Fibroblast of lung (primary cell): ENCODE data around the gene SLC22A5. TPM values are rescaled to one million over a fixed set of nuclear protein-coding genes. Genes with fewer than 3 reads are reported as not detected.

Source experiments
- DNase-seq, 2 donors: peaks; one replicate each; pipeline versions ENCODE4 v3.0.0 to v3.0.0-alpha.2; 2010; ENCODE audit warnings: low read depth in 2 of 2
- H2AFZ ChIP-seq: 2 replicates; pipeline ENCODE4 v1.5.1; 2012; ENCODE audit warnings: low read length, control low read depth, inconsistent platforms
- H3K27ac ChIP-seq: 2 replicates; pipeline ENCODE4 v1.5.1; 2011; ENCODE audit warnings: low read length, control low read depth; ENCODE audit not compliant: insufficient read depth
- H3K27me3 ChIP-seq: 2 replicates; pipeline ENCODE4 v1.5.1; 2011; ENCODE audit warnings: mild to moderate bottlenecking, low read length; ENCODE audit not compliant: control insufficient read depth, insufficient read depth
- H3K36me3 ChIP-seq: 2 replicates; pipeline ENCODE4 v1.5.1; 2011; ENCODE audit warnings: low read length; ENCODE audit not compliant: control insufficient read depth, insufficient read depth
- H3K4me1 ChIP-seq: 2 replicates; pipeline ENCODE4 v1.5.1; 2011; ENCODE audit warnings: low read length; ENCODE audit not compliant: control insufficient read depth, insufficient read depth; ENCODE audit errors: extremely low read depth
- H3K4me2 ChIP-seq: 2 replicates; pipeline ENCODE4 v1.5.1; 2011; ENCODE audit warnings: low read length, control low read depth; ENCODE audit not compliant: insufficient read depth; ENCODE audit errors: extremely low read depth
- H3K4me3 ChIP-seq, 4 experiments: fragments of 200-600 bp in 1 of 4; sonication (generic) in 1 of 4; replicated peaks in 1 of 4; 2 replicates each; pipeline ENCODE4 v1.5.1; 2011 to 2016; ENCODE audit warnings: low read length in 4 of 4, low read depth in 3 of 4, mild to moderate bottlenecking in 3 of 4, control low read depth in 2 of 4, inconsistent platforms in 1 of 4, mixed read lengths in 1 of 4; ENCODE audit not compliant: insufficient read depth in 1 of 4; ENCODE audit errors: control extremely low read depth in 1 of 4
- H3K79me2 ChIP-seq: 2 replicates; pipeline ENCODE4 v1.5.1; 2012; ENCODE audit warnings: mild to moderate bottlenecking, low read length, inconsistent platforms; ENCODE audit not compliant: control insufficient read depth, insufficient read depth
- H3K9ac ChIP-seq: 2 replicates; pipeline ENCODE4 v1.5.1; 2011; ENCODE audit warnings: mild to moderate bottlenecking, low read length, control low read depth; ENCODE audit not compliant: insufficient read depth
- H3K9me3 ChIP-seq: 2 replicates; pipeline ENCODE4 v1.5.1; 2012; ENCODE audit warnings: low read depth, low read length; ENCODE audit not compliant: control insufficient read depth, insufficient read depth
- H4K20me1 ChIP-seq: 2 replicates; pipeline ENCODE4 v1.5.1; 2011; ENCODE audit warnings: low read length; ENCODE audit not compliant: control insufficient read depth, insufficient read depth; ENCODE audit errors: extremely low read depth
- CTCF ChIP-seq, 2 donors: IDR thresholded peaks in 1 of 2; conservative IDR thresholded peaks in 1 of 2; 1 replicate in 1 of 2; 2 replicates in 1 of 2; pipeline ENCODE4 v1.5.1; 2011 to 2012; ENCODE audit warnings: low read length in 2 of 2, control low read depth in 1 of 2, inconsistent platforms in 1 of 2, low read depth in 1 of 2, mild to moderate bottlenecking in 1 of 2
- EZH2 ChIP-seq: IDR thresholded peaks from 2 replicates; pipeline ENCODE4 v1.5.1; 2012; ENCODE audit warnings: low read length, control low read depth, mild to moderate bottlenecking; ENCODE audit errors: missing control alignments
- polyA plus RNA-seq, 2 donors: library from polyadenylated mRNA; depleted of rRNA in 1 of 2; stranded (reverse) in 1 of 2; unstranded in 1 of 2; fragments of >200 nt; gene quantifications; 2 replicates each; pipeline ENCODE4 v1.2.1, GENCODE V29; 2011 to 2012; ENCODE audit warnings: missing spikeins in 1 of 2
- total RNA-seq: library from RNA; depleted of rRNA; stranded (reverse); fragments of >200 nt; gene quantifications from 2 replicates; pipeline ENCODE4 v1.2.1, GENCODE V29; 2014

SLC22A5 gene
- total and polyA plus RNA-seq, 2 donors (not counting 1 experiment from before 2014, with no cell fraction given) = 3.4 to 8.8 TPM

- TF ChIP-seq CTCF (conservative IDR thresholded peaks at IDR 0.05 in 1 of 2, IDR thresholded peaks at IDR 0.05 in 1 of 2; ENCODE audit: low read depth in 1 of 2, low read length in 2 of 2) = no peak
- no peak for TF ChIP-seq EZH2
- H3K9me3 ChIP-seq = no peaks in the 10 kb centered on the region
- no peak overlapping the region for H2AFZ ChIP-seq
- H3K36me3 ChIP-seq = no peaks in the 10 kb centered on the region
- no peak for DNase-seq
- no peaks in the 10 kb centered on the region for H3K27me3 ChIP-seq
- H3K9ac ChIP-seq = no peak overlapping the region
- peaks cover 27% of the 10 kb centered on the region for H3K79me2 ChIP-seq
- H3K4me3 ChIP-seq = no peak overlapping the region
- peaks cover 49% of the 10 kb centered on the region for H3K4me1 ChIP-seq
- H4K20me1 ChIP-seq = no peaks in the 10 kb centered on the region
- H3K4me2 ChIP-seq = peak overlapping the region; percentile 4
- peak overlapping the region; percentile 35 for H3K27ac ChIP-seq
Measured at GRCh38 chr5:132420706-132421272, 51.3 kb downstream of the SLC22A5 start.

GRCh38 chr5:132421462-132421861 is 52.0 kb downstream of the SLC22A5 start:
- Histone ChIP-seq H3K9ac (no peak overlapping the region), H3K27me3 (no peaks in the 10 kb centered on the region), H3K4me3 (no peak overlapping the region), H3K27ac (no peak overlapping the region), H3K79me2 (peaks cover 23% of the 10 kb centered on the region), H2AFZ (no peak overlapping the region), H3K9me3 (no peaks in the 10 kb centered on the region), H3K4me2 (no peak overlapping the region), H3K36me3 (no peaks in the 10 kb centered on the region), H4K20me1 (no peaks in the 10 kb centered on the region), H3K4me1 (peaks cover 56% of the 10 kb centered on the region)
- no peak for DNase-seq
- TF ChIP-seq EZH2 (no peak), CTCF (conservative IDR thresholded peaks at IDR 0.05 in 1 of 2, IDR thresholded peaks at IDR 0.05 in 1 of 2; ENCODE audit: low read depth in 1 of 2, low read length in 2 of 2) (no peak)

- TF ChIP-seq CTCF (conservative IDR thresholded peaks at IDR 0.05 in 1 of 2, IDR thresholded peaks at IDR 0.05 in 1 of 2; ENCODE audit: low read depth in 1 of 2, low read length in 2 of 2) = no peak
- TF ChIP-seq EZH2 = no peak
- Histone ChIP-seq H3K4me3 (no peak overlapping the region), H3K36me3 (no peaks in the 10 kb centered on the region), H3K9ac (no peak overlapping the region), H3K79me2 (peaks cover 18% of the 10 kb centered on the region), H3K27ac (peak overlapping the region; percentile 48), H3K4me1 (peaks cover 64% of the 10 kb centered on the region), H3K4me2 (no peak overlapping the region), H3K27me3 (no peaks in the 10 kb centered on the region), H3K9me3 (no peaks in the 10 kb centered on the region), H4K20me1 (no peaks in the 10 kb centered on the region), H2AFZ (no peak overlapping the region)
- peak; percentile 57 to 68 for DNase-seq
Measured at GRCh38 chr5:132422720-132423437, 53.4 kb downstream of the SLC22A5 start.
